GM23338 (cell line): Measurements from ENCODE around the gene RPS28.

Experiments
- CREB1 ChIP-seq: fragments of 250-450 bp; sonication (Bioruptor Pico); IDR thresholded peaks from 2 replicates; pipeline ENCODE4 v1.5.0; 2020; ENCODE audit warnings: low read depth, mild to moderate bottlenecking, moderate library complexity
- CTCF ChIP-seq, 2 experiments: fragments of 200-600 bp in 1 of 2; sonication (generic) in 1 of 2; conservative IDR thresholded peaks; 2 replicates each; pipeline versions ENCODE4 v1.5.1 to v1.6.1; 2016 to 2017; ENCODE audit warnings: antibody characterized with exemption in 2 of 2, low read depth in 2 of 2, mild to moderate bottlenecking in 2 of 2, moderate library complexity in 1 of 2
- EZH2 ChIP-seq: fragments of 200-600 bp; sonication (generic); IDR thresholded peaks from one replicate; pipeline ENCODE4 v1.8.0; 2017; ENCODE audit warnings: antibody characterized with exemption, mild to moderate bottlenecking, low read depth; ENCODE audit not compliant: unreplicated experiment
- EZH2phosphoT487 ChIP-seq: fragments of 200-600 bp; sonication (generic); IDR thresholded peaks from one replicate; pipeline ENCODE4 v1.8.1; 2018; ENCODE audit warnings: antibody characterized with exemption; ENCODE audit not compliant: unreplicated experiment
- JUNB ChIP-seq: IDR thresholded peaks from one replicate; pipeline ENCODE4 v1.6.1; 2016; ENCODE audit warnings: antibody characterized with exemption; ENCODE audit not compliant: unreplicated experiment
- POLR2AphosphoS5 ChIP-seq: IDR thresholded peaks from 2 replicates; pipeline ENCODE4 v1.6.1; 2016; ENCODE audit warnings: antibody characterized with exemption, low read depth
- REST ChIP-seq: IDR thresholded peaks from one replicate; pipeline ENCODE4 v1.6.1; 2018; ENCODE audit warnings: antibody characterized with exemption; ENCODE audit not compliant: unreplicated experiment
- ZNF331 ChIP-seq: fragments of 250-450 bp; sonication (Bioruptor Pico); IDR thresholded peaks from 2 replicates; pipeline ENCODE4 v1.5.0; 2020; ENCODE audit warnings: low read depth, mild to moderate bottlenecking, moderate library complexity

GRCh38 chr19:8336660-8337059, 15.4 kb downstream of the RPS28 start:
- TF ChIP-seq CTCF (conservative IDR thresholded peaks at IDR 0.05; ENCODE audit: low read depth in 2 of 2) (no peak), REST (no peak), EZH2phosphoT487 (no peak), EZH2 (no peak), POLR2AphosphoS5 (no peak), JUNB (no peak), ZNF331 (no peak), CREB1 (CRISPR knock-in tag) (no peak)
